GM23338 (cell line): Measurements from ENCODE around the gene U2AF1. TPM values are rescaled to one million over a fixed set of nuclear protein-coding genes. Genes with fewer than 3 reads are reported as not detected.
"Not testable (repeated sequence)": the region's sequence is repeated elsewhere in the genome, so short reads cannot be mapped to it uniquely, and the experiment has no call there.

Experiments
- ATAC-seq: fragments of 200-7000 bp; cut with Tn5 transposase; 3 replicates; pipeline ENCODE4 v1.9.1; 2020
- DNase-seq: peaks from one replicate; pipeline ENCODE4 v3.0.0-alpha.2; 2015; ENCODE audit warnings: low spot score
- H2AFZ ChIP-seq: fragments of 200-600 bp; sonication (generic); 2 replicates; pipeline ENCODE4 v1.8.0; 2016; ENCODE audit warnings: antibody characterized with exemption, mild to moderate bottlenecking, moderate library complexity
- H3F3A ChIP-seq: fragments of 200-600 bp; sonication (generic); replicated peaks from 2 replicates; pipeline ENCODE4 v1.8.0; 2017; ENCODE audit warnings: antibody characterized with exemption, mixed run types, low read depth
- H3K27ac ChIP-seq: fragments of 200-600 bp; sonication (generic); 2 replicates; pipeline ENCODE4 v1.6.1; 2016; ENCODE audit warnings: low read depth
- H3K27me3 ChIP-seq: fragments of 200-600 bp; sonication (generic); 2 replicates; pipeline ENCODE4 v1.8.0; 2016; ENCODE audit warnings: mild to moderate bottlenecking, mixed run types, moderate library complexity; ENCODE audit not compliant: insufficient read depth
- H3K36me3 ChIP-seq: fragments of 200-600 bp; sonication (generic); 2 replicates; pipeline ENCODE4 v1.8.0; 2016; ENCODE audit warnings: mild to moderate bottlenecking; ENCODE audit not compliant: insufficient read depth
- H3K4me1 ChIP-seq: fragments of 200-600 bp; sonication (generic); 2 replicates; pipeline ENCODE4 v1.8.0; 2016; ENCODE audit warnings: mild to moderate bottlenecking, moderate library complexity; ENCODE audit not compliant: insufficient read depth
- H3K4me2 ChIP-seq: fragments of 200-600 bp; sonication (generic); 2 replicates; pipeline ENCODE4 v1.7.1; 2017; ENCODE audit warnings: mixed run types
- H3K4me3 ChIP-seq: fragments of 200-600 bp; sonication (generic); 2 replicates; pipeline ENCODE4 v1.6.1; 2016; ENCODE audit warnings: mixed run types
- H3K79me2 ChIP-seq: fragments of 200-600 bp; sonication (generic); replicated peaks from 2 replicates; pipeline ENCODE4 v1.8.0; 2017; ENCODE audit warnings: mild to moderate bottlenecking; ENCODE audit not compliant: insufficient read depth
- H3K9me2 ChIP-seq: fragments of 200-600 bp; sonication (generic); 2 replicates; pipeline ENCODE4 v1.8.0; 2017; ENCODE audit not compliant: insufficient read depth
- H4K20me1 ChIP-seq: fragments of 200-600 bp; sonication (generic); replicated peaks from 2 replicates; pipeline ENCODE4 v1.8.0; 2017; ENCODE audit warnings: mild to moderate bottlenecking; ENCODE audit not compliant: insufficient read depth
- H3K27ac Mint-ChIP-seq: 2 replicates; pipeline ENCODE4 v1.8.0; 2020; ENCODE audit warnings: inconsistent platforms, mild to moderate bottlenecking, moderate library complexity, mixed read lengths
- H3K27me3 Mint-ChIP-seq: 3 replicates; pipeline ENCODE4 v1.8.0; 2022; ENCODE audit warnings: low read depth, mild to moderate bottlenecking, moderate library complexity, mixed read lengths, inconsistent platforms; ENCODE audit not compliant: insufficient read depth, poor library complexity
- H3K36me3 Mint-ChIP-seq: 3 replicates; pipeline ENCODE4 v1.8.0; 2021; ENCODE audit warnings: low read depth, mild to moderate bottlenecking, inconsistent platforms, moderate library complexity, mixed read lengths
- H3K4me1 Mint-ChIP-seq: 3 replicates; pipeline ENCODE4 v1.8.0; 2020; ENCODE audit warnings: mild to moderate bottlenecking, inconsistent platforms, mixed read lengths
- H3K4me3 Mint-ChIP-seq: 3 replicates; pipeline ENCODE4 v1.8.0; 2021; ENCODE audit warnings: moderate library complexity, mild to moderate bottlenecking, inconsistent platforms, mixed read lengths
- H3K9me3 Mint-ChIP-seq: 3 replicates; pipeline ENCODE4 v1.8.0; 2020; ENCODE audit warnings: moderate library complexity, mild to moderate bottlenecking, inconsistent platforms, mixed read lengths
- polyA plus RNA-seq: library from polyadenylated mRNA; unstranded; fragments of >200 nt; fragmentation: Nextera tagmentation; extraction: Ambion mirVana; gene quantifications from 2 replicates; pipeline ENCODE4 v1.2.1, GENCODE V29; 2016
- total RNA-seq: library from RNA; depleted of rRNA; stranded (reverse); fragments of >200 nt; shearing (Covaris generic); gene quantifications from 2 replicates; pipeline ENCODE4 v1.2.3, GENCODE V29; 2014

The U2AF1 gene
- total and polyA plus RNA-seq, 2 experiments from 2014 or later, result 70.4 to 288 TPM

DNA sequence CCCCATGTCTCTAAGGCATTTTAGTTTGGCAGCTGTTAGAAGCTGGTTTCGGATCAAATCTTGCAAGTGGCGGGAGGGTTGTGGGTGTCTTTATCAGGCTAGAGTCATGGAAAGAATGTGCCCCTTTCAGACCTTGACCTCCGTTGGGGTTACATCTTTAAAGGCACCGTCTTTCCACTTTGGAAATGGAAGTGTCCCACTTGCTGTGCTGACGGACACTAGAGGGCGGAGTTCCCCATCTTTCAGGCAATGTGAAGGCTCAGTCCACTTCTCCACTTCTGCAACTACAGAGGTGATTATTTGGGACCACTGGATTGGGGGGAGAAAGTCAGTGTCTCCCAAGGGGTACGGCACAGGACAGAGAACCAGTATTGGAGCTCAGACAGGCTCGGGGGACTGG is 31.6 kb upstream of the U2AF1 start:
- H3K4me1 ChIP-seq, H3K4me3 Mint-ChIP-seq, H3K79me2 ChIP-seq, H3K27ac ChIP-seq, H3K4me1 Mint-ChIP-seq, H2AFZ ChIP-seq, H3K4me3 ChIP-seq, H3K36me3 Mint-ChIP-seq, H3K27me3 ChIP-seq, H3K27ac Mint-ChIP-seq, H3K36me3 ChIP-seq, H3F3A ChIP-seq, H3K9me3 Mint-ChIP-seq, H3K27me3 Mint-ChIP-seq, H3K4me2 ChIP-seq, H3K9me2 ChIP-seq, H4K20me1 ChIP-seq, DNase-seq: not testable (repeated sequence)
- peak; percentile 85 for ATAC-seq

DNA sequence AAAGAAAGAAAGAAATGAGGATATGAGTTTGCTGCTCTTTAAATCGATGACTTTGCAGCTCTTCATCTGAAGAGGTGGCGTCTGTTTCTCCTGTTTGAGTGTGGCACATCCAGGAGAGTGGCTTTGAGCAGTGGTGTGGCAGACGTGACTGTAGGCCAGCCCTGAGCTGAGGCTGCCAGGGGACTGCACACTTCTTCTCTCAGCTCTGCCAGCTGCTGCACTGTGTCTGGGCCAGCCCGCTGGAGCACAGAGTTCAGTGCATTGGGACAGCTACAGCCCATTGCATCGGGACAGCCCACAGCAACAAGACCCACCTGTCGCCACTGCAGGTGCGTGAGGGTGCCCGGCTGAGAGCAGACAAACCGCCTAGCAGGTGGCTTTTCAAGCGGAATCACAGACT is 27.1 kb upstream of the U2AF1 start:
- H3K9me3 Mint-ChIP-seq, H3K9me2 ChIP-seq, H3K4me3 Mint-ChIP-seq, H3K27ac ChIP-seq, H3K27me3 Mint-ChIP-seq, H2AFZ ChIP-seq, H3F3A ChIP-seq, ATAC-seq, H3K4me1 ChIP-seq, H3K36me3 Mint-ChIP-seq, H3K4me2 ChIP-seq, H3K36me3 ChIP-seq, H3K79me2 ChIP-seq, DNase-seq, H3K4me3 ChIP-seq, H3K27ac Mint-ChIP-seq, H3K4me1 Mint-ChIP-seq, H3K27me3 ChIP-seq, H4K20me1 ChIP-seq: not testable (repeated sequence)

DNA sequence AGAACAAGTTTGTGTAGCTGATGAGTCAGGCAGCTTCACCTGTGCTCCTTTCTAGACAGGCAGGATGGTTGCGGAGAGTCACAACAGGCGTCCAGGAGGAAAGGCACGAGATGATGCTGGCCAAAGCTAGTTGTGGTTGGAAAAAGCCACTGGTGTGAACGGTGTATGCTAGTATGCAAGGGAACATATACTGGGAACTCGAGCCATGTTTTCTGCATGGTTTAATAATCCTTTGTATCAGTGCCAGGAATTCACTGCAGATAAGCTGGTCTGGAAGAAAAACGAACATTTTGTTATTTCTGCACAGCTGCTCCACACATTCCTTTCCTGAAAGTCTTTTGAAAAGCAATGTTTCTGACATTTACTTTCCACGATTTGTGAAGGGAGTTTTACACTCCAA is 22.7 kb upstream of the U2AF1 start:
- DNase-seq, result not testable (repeated sequence)

DNA sequence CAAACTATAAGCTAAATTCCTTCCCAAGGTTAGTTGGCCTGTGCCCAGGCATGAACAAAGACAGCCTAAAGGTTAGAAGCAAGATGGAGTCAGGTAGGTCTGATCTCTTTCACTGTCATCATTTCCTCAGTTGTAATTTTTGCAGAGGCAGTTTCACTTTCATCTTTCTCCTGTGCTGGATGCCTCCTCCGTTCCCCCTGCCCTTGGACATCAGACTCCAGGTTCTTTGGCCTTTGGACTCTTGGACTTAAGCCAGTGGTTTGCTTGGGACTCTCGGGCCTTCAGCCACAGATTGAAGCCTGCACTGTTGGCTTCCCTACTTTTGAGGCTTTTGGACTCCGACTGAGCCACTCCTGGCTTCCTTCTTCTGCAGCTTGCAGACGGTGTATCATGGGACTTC is 8.6 kb upstream of the U2AF1 start:
- not testable (repeated sequence) for H3K36me3 Mint-ChIP-seq, H3K79me2 ChIP-seq, H3K4me2 ChIP-seq, H3K4me3 Mint-ChIP-seq, H3K9me3 Mint-ChIP-seq, H3K4me3 ChIP-seq, H2AFZ ChIP-seq, H3K27me3 Mint-ChIP-seq, ATAC-seq, H3K9me2 ChIP-seq, DNase-seq, H3K4me1 Mint-ChIP-seq, H3K27ac ChIP-seq, H3K36me3 ChIP-seq, H4K20me1 ChIP-seq, H3K27ac Mint-ChIP-seq, H3K4me1 ChIP-seq, H3K27me3 ChIP-seq, H3F3A ChIP-seq

More for the DNA sequence above, 22.7 kb upstream of the U2AF1 start:
- H3K4me3 Mint-ChIP-seq, H3K4me2 ChIP-seq, H3K27me3 Mint-ChIP-seq, H3K9me3 Mint-ChIP-seq, H3K4me1 Mint-ChIP-seq, H3K9me2 ChIP-seq, H3K27ac Mint-ChIP-seq, H3K27me3 ChIP-seq, H3K27ac ChIP-seq, H3F3A ChIP-seq, H3K79me2 ChIP-seq, H3K36me3 Mint-ChIP-seq, H3K36me3 ChIP-seq, H4K20me1 ChIP-seq, H2AFZ ChIP-seq, ATAC-seq, H3K4me3 ChIP-seq, H3K4me1 ChIP-seq: not testable (repeated sequence)

DNA sequence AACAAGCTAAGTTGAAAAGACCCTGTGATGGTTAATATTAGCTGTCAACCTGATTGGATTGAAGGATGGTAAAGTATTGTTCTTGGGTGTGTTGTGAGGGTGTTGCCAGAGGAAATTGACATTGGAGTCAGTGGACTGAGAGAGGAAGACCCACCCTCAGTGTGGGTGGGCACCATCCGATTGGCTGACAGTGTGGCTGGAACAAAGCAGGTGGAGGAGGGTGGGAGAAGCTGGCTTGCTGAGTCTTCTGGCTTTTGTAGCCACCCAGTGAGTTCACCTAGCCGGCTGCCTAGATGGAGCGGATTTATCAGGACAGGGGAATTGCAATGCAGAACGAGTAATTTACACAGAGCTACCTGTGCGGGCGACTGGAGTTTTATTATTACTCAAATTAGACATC is 7.1 kb upstream of the U2AF1 start:
- H3K27ac Mint-ChIP-seq, H3K79me2 ChIP-seq, H3F3A ChIP-seq, H3K4me1 ChIP-seq, H3K4me2 ChIP-seq, H3K4me1 Mint-ChIP-seq, DNase-seq, H2AFZ ChIP-seq, H3K36me3 ChIP-seq, H3K36me3 Mint-ChIP-seq, H3K27me3 Mint-ChIP-seq, H3K27ac ChIP-seq, H3K4me3 ChIP-seq, H3K4me3 Mint-ChIP-seq, H3K9me2 ChIP-seq, H4K20me1 ChIP-seq, H3K9me3 Mint-ChIP-seq, H3K27me3 ChIP-seq: not testable (repeated sequence)
- peak; percentile 95 for ATAC-seq

DNA sequence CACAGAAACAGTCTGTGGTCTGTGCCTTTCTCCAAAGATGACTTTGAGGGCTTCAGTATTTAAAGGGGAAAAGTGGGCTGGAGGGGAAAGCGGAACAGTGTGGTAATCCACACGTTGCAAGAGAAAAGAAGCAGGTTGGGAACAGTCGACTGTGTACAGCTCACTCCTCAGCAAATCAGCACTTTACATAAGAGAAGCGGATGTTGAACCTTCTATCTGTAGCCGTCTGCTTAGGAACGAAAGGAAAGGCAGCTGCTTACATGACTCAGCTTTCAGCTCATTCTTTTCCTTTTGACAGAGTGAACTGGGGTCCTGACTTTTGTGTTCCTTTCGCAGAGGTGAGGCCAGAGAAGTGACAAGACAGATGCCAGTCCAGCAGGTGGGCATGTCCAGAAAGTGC is 1.6 kb upstream of the U2AF1 start:
- not testable (repeated sequence) for H3K27me3 Mint-ChIP-seq, H4K20me1 ChIP-seq, H3K27ac ChIP-seq, ATAC-seq, H3K4me3 Mint-ChIP-seq, H3K36me3 ChIP-seq, DNase-seq, H2AFZ ChIP-seq, H3K4me3 ChIP-seq, H3K27me3 ChIP-seq, H3F3A ChIP-seq, H3K4me1 ChIP-seq, H3K27ac Mint-ChIP-seq, H3K36me3 Mint-ChIP-seq, H3K79me2 ChIP-seq, H3K9me2 ChIP-seq, H3K4me1 Mint-ChIP-seq, H3K9me3 Mint-ChIP-seq, H3K4me2 ChIP-seq

DNA sequence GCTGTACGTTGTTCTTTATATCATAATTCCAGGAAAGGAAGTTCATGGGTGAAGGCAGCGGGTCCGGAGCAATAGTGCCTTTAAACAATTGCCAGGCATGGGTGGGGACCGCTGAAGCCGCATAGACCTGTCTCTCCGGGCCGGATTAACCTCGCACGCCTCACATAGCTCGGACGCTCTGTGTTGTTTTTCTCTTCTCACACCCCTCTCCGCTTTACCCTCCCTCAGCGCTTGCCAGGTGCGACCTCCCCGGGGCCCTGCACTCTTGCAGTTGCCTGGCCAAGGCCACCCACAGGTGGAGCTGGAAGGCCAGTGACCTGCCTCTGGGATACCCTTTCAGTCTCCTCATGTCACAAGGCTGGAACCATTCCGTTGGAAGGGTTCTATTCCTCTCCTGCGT is 807 bp upstream of the U2AF1 start:
- not testable (repeated sequence) for H3K4me2 ChIP-seq, H3K36me3 ChIP-seq, H3K27ac Mint-ChIP-seq, DNase-seq, H3K9me2 ChIP-seq, H3K4me3 ChIP-seq, H3K4me1 ChIP-seq, H3K9me3 Mint-ChIP-seq, H3K4me3 Mint-ChIP-seq, H3K27me3 ChIP-seq, H3K36me3 Mint-ChIP-seq, H3K27me3 Mint-ChIP-seq, H3K4me1 Mint-ChIP-seq, H4K20me1 ChIP-seq, H3K79me2 ChIP-seq, H2AFZ ChIP-seq, H3K27ac ChIP-seq, H3F3A ChIP-seq
- peak; percentile 71 for ATAC-seq
